Activated CD8-positive, alpha-beta memory T cell treated with anti-CD3 and anti-CD28 coated beads, Interleukin-2, amount 50 U/mL, for 24 hours (primary cell): ENCODE data around the gene RBCK1.
A peak's percentile ranks its signal among the peaks of the same experiment; 100 is the strongest.
"Not testable (repeated sequence)": the region's sequence is repeated elsewhere in the genome, so short reads cannot be mapped to it uniquely, and the experiment has no call there.

Experiments
- DNase-seq: peaks from one replicate; pipeline ENCODE4 v3.0.0-alpha.2; 2020; ENCODE audit errors: extremely low read depth

Gene RBCK1

DNA sequence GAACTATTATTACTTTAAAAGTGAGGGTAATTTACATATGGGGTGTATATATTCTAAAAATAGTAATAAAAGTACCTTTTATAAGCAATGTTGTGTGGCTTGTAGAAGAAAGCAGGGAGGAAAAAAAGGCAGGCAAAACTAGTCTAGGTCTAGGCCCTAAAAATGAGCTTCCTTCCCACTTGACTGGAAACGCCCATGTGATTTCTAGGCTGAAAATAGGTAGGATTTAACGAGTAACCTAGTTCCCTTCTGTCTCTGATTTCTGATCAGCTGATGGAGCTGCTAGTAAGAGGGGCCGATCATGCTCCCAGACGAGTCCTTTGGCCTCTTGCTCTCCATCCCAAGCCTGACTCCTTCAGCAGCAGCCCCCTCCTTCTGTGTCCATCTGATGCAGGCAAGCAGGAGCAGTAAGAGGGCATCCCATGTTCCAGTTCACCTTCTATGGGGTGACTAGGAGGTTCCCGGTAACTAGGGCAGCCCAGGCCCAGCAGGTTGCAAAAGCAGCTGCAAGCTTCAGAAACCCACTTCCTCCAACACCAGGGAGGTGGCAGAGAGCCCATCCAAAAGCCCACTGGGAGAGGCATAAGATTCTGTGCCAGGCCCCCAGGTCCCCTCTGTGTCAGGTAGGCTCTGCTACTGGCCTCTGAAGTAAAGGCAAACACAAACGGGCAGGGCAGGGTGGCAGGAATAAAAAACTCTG is 29.8 kb downstream of the RBCK1 start:
- DNase-seq = no peak

GRCh38 chr20:438571-439469 is 30.7 kb downstream of the RBCK1 start:
- DNase-seq = no peak

GRCh38 chr20:440148-440547 is 32.0 kb downstream of the RBCK1 start:
- DNase-seq = no peak

GRCh38 chr20:440636-441035 is 32.5 kb downstream of the RBCK1 start:
- DNase-seq = no peak

GRCh38 chr20:443223-443775 is 35.2 kb downstream of the RBCK1 start:
- no peak for DNase-seq

- DNase-seq = no peak
Measured at GRCh38 chr20:444117-444516, 36.0 kb downstream of the RBCK1 start.

DNA sequence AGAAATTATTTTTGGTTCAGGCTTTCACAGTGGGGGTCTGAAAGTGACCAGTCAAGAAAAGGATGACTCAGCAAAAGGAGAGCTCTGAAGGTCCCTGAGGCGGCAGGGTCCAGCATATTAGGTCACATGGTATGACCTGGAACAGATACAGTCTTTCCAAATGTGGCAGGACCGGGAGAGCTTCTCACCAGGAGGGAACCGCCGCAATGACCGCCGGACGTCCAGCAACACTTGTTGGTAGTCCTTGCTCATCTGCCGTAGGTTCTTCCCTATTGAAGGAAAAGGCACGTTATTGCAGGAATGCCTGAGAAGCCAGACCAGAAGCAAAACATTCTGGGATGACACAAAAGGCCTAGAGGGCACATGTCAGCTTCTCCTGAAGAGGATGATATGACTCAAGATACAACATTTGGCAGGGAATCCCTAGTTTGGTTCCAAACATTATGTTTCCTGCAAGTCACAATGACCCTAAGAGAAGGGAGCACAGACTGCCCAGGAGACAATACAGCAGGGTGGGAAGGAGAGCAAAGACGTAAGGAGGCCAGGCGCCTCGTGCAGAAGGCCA is 36.8 kb downstream of the RBCK1 start:
- no peak for DNase-seq

DNA sequence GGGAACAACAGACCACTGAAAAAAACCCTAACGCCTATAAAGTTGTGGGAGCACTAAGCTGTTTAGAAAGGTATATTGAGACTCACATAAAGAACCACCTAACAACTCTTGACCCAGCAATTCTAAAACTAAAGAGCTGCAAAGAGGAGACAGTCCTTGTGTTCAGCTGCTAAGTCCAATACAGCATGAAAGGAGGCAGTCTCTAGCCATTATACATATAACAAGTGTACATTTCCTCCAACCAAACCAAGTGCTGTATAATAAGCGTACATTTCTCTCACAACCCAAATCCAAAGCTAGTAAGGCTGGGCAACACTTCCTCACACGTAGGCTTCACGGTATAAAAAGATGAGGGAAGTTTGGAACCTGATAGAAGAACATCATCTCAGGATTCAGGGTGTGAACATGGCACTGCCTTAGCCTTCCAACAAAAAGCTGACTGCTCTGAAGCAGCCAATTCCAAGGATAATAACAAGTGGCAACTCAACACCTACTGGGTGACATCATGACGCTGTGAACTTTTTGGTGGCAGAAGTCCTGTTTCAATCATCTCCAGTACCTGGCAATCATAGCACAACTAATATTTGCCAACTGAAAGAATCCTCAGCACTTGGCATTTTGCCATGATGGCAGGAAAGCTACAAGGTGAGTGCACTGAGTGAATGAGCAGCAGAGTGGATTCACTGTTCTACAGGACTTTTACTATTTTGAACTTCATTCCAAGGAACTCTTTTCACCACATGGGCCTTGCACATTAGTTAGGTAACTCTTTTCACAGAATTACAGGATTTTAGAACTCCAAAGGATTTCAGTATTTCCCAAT is 37.6 kb downstream of the RBCK1 start:
- DNase-seq = no peak

GRCh38 chr20:452021-452420 is 43.9 kb downstream of the RBCK1 start:
- DNase-seq = not testable (repeated sequence)

GRCh38 chr20:454951-455350 is 46.9 kb downstream of the RBCK1 start:
- no peak for DNase-seq

DNA sequence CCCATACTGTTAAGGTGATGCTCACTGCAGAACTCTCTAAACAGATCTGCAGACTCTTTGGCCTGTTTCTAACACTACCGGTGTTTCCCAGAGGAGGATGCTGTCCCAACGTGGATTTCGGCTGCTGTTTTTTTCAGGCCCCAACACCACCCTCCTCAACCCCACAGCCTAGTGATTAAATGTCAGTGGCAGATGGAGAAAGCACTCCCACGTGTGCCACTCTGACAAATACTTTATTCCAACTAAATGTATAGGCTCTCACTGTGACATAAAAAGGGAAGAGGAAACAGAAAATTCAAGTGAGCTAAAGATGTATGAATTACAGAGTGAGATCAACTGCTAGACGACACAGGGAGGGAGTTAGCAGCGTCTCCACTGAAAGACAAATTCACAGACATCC is 50.7 kb downstream of the RBCK1 start:
- DNase-seq = no peak

GRCh38 chr20:460180-460579 is 52.1 kb downstream of the RBCK1 start:
- no peak for DNase-seq

DNA sequence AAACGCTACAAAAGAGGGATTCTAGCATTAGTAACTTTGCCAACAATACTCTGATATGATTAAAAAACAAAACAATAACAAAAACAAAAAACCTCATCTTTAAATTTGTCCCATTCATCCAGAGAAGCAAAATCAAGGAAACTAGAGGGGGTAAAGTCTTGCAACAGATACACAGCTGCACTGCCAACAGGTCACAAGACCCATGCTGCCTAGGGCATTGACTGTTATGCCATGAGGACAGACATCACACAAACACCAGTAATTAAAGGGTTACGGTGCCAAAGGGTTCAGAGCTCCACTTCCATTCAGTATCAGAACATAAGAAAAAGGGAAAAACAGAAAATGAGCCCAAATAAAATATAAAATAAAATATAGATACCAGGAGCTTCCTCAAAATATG is 52.6 kb downstream of the RBCK1 start:
- no peak for DNase-seq

DNA sequence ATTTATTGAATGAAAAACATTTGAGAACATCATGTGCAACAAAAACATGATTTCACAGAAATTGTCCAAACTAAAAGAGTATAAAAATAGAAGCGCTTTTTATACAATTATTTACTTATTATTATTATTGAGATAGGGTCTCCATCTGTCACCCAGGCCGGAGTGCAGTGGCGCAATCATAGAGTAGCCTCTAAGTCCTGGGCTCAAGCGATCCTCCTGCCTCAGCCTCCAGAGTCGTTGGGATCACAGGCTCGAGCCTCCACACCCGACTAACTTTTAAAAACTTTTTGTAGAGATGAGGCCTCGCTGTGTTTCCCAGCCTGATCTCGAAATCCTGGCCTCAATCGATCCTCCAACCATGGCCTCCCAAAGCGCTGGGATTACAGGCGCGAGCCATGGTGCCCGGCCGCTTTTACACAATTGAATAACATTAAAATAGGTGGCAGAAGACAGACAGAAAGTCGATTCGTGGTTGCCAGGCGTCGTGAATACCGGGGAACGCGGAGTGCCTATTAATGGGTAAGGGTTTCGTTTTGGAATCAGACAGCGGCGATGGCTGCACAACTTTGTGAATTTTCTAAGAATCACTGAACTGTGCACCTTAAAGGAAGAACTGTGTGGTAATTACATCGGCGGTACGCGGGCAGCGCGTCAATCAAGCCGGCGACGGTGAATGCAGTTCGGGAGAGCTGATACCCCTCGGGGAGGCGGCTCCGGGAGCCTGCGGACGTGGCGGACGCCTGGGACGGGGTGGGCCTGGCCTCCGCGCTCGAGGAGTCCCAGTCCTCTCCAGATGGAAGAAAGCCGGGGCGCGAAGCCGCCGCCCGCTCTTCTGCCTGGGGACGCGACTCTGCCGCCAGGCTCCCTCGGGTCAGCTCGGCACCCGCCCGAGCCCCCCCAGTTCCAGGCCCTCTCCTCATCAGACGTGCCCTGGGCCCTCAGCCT is 53.4 kb downstream of the RBCK1 start:
- DNase-seq = no peak

- DNase-seq = peak; percentile 47
Measured at GRCh38 chr20:462199-462991, 54.3 kb downstream of the RBCK1 start, which contains the start of gene TBC1D20. Gene TBC1D20 (minus strand): TSS chr20:462533. CDS start chr20:462405, 128 bp downstream.

DNA sequence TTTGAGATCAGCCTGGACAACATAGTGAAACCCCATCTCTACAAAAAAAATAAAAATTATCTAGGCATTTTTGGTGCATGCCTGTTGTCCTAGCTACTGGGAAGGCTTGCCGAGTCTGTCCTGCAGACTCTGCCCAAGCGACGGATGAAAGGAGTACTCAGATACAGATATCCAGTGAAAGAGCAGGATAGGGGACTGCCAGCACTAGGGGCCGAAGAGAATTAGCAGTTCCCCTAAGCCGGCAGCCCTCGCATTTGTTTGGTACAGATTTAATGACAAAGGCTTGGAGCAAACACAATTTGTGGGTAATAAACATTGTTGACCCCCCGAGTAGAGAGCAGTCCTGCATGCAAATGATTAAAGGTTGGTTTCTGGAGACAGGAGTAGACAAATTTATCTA is 59.7 kb downstream of the RBCK1 start:
- no peak for DNase-seq

- no peak for DNase-seq
Measured at GRCh38 chr20:469746-470490, 61.8 kb downstream of the RBCK1 start.

GRCh38 chr20:472137-472846 is 64.2 kb downstream of the RBCK1 start:
- DNase-seq = no peak
